Hematopoietic multipotent progenitor cell treated with erythropoietin and hydrocortisone succinate and interleukin-3 and kit ligand, for 6 days (in vitro differentiated cells): ENCODE measurements around the gene SEPTIN8.

Source experiments
- DNase-seq: peaks from one replicate; pipeline ENCODE4 v3.0.0-alpha.2; 2015

The SEPTIN8 gene

DNA sequence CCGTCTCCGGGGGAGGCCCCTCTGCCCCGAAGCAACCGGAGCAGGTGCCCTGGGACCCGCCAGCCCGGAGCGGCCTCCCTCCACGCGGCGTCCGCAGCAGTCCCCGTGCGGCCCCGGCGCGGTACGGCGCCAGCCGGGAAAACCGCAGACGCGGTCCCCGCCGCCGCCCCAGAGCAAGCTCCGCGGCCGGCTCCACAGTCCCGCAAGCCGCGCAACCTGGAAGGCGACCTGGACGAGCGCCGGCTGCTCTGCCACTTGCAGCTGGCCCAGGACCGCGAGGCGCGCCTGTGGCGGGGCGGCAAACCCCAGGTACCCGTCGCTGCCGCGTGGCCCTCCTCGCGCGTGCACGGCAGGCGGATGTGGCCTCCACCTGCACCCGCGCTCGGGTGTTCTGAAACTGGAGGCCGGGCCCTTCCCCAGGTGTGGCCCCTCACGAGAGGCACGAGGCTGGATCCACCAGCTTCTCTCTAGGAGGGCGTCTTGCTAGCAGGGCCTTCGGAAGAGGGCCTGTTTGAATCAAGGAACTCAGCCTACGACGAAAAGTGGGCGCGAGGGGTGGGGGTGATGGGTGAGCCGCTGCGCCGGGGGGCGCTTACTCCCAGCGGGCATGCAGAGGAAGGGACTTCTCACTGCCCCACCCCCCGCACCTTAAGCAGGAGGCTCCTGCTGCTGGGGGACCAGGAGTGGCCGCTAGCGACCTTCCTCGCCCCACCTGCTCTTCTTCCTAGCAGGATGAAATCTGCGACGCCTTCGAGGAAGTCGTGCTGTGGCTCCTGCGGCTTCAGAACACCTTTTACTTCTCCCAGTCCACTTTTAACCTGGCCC is 29.2 kb downstream of the SEPTIN8 start:
- DNase-seq = no peak

DNA sequence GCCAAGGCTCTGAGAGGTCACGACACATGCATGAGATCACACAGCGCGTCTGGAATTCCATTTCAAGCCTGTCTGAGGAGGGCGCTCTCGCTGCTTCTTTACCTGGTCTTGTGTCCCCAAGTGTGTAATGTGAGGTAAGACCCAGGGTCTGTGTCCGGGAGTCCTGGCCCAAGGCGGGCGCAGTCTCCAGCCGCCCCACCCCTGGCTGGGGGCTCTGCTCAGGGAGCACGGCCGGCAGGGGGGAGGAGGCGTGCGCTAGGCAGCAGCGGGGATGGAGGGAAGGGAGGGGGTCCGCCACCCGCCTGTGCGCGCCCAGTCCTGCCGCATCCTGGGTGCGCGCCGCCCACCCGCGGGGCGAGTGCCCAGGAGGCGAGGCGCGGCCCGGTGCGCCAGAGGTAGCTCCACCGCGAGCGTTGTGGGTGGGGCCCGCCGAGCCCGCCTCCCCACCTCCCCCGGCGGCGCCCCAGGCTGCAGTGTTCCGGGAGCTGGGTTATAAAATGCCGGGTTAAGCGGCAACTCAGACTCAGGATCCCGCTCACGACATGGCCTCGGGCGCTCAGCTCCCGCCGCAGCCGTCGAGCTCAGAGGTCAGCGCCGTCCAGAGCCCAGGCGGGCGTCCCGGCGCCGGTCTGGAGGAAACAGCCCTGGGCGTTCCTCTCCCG is 30.0 kb downstream of the SEPTIN8 start, which contains the start of gene CCNI2:
Gene CCNI2 (plus strand): TSS at position 473 of the 662 bp plus-strand sequence. CDS start 70 bp downstream, at position 543.
- DNase-seq = peak; percentile 59

DNA sequence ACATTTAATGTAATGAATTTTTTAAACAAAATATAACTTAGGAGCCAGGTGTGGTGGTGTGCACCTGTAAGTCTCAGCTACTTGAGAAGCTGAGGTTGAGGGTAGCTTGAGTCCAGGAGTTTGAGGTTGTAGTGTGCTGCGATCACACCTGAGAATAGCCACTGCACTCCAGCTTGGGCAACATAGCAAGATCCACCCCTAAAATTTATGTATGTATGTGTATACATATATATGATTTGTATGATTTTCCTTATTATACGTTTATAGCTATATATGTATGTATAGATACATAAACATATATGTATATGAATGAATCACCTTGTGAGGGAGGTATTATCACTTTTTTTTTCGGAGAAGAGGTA is 30.5 kb downstream of the SEPTIN8 start:
- no peak for DNase-seq

DNA sequence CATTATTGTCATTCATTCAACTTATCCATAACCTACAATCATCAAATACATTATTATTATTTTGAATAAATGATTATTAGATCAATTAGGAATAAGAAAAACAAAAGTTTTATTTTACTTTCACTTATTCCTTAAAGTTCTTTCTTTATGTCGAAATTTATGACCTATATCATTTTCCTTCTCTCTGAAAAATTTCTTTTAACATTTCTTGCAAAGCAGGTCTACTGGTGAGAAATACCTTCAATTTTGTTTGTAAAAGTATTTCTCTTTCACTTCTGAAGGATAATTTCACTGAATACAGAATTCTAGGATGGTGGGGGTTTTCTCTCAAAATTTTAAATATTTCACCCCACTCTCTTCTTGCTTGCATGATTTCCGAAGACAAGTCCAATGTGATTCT is 32.4 kb downstream of the SEPTIN8 start:
- no peak for DNase-seq

DNA sequence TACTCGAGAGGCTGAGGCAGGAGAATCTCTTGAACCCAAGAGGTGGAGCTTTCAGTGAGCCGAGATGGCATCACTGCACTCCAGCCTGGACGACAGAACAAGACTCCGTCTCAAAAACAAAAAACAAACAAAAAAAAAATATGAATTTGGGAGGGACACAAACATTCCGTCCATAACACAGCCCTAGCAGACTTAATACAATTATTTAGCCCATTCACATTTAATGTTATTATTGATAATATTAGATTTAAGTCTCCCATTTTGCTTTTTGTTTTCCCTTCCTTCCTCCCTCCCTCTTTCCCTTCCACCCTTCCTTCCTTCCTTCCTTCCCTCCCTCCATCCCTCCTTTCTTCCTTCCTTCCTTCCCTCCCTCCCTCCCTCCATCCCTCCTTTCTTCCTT is 34.4 kb downstream of the SEPTIN8 start:
- no peak for DNase-seq

DNA sequence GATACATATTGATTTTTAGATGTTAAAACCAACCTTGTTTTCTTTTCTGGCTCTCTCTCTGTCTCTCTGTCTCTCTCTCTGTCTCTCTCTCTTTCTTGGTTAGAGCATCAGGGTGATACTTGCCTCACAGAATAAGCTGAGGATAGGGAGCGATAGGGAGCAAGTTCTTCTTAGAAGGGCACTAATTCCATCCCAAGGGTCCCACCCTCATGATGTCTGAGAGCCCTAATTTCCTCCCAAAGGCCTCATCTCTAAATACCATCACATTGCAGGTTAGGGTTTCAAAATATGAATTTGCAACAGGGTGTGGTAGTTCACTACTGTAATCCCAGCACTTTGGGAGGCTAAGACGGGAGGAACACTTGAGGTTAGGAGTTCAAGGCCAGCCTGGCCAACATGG is 34.9 kb downstream of the SEPTIN8 start:
- DNase-seq = no peak

DNA sequence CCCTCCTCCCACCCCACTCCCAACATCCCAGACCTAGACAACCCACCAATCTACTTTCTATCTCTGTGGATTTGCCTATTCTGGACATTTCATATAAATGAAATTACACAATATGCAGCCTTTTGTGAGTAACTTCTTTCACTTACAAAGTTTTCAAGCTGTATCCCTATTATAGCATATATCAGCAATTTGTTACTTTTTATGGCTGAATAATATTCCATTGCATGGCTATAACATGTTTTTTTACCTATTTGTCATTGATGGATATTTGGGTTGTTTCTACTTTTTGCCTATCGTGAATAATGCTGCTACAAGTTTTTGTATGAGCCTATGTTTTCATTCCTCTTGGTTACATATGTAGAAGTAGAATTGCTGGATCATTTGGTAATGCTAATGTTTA is 37.8 kb downstream of the SEPTIN8 start:
- DNase-seq = no peak

DNA sequence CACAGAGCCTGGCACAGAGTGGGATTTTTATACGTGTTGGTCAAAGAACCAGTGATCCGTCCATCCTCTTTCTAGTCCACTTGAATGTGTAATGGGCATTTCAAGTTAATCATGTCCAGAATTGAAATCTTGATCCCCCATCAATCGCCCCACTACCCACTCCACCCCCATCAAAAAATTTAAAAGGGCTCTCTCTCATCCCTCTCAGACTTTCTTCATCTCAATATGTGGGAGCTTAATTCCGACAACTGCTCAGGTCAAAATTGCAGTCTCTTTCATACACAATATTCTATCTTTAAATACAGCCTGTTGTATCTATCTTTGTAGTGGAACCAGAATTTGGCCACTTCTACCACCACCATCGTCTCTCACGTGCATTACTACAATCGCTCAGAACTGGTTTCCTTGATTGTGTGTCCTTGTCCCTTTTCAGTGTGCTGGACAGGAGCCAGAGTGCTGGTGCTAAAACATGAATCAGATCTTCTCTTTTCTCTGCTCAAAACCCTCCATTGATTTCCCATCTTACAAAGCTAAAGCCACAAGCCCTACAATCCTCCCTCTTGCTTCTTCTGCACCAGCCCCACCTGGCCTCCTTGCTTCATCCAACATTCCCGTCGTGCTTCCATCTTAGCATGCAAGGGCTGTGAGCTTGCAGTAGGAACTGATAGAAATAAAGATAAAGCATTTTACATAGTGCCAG is 38.9 kb downstream of the SEPTIN8 start:
- DNase-seq = no peak

DNA sequence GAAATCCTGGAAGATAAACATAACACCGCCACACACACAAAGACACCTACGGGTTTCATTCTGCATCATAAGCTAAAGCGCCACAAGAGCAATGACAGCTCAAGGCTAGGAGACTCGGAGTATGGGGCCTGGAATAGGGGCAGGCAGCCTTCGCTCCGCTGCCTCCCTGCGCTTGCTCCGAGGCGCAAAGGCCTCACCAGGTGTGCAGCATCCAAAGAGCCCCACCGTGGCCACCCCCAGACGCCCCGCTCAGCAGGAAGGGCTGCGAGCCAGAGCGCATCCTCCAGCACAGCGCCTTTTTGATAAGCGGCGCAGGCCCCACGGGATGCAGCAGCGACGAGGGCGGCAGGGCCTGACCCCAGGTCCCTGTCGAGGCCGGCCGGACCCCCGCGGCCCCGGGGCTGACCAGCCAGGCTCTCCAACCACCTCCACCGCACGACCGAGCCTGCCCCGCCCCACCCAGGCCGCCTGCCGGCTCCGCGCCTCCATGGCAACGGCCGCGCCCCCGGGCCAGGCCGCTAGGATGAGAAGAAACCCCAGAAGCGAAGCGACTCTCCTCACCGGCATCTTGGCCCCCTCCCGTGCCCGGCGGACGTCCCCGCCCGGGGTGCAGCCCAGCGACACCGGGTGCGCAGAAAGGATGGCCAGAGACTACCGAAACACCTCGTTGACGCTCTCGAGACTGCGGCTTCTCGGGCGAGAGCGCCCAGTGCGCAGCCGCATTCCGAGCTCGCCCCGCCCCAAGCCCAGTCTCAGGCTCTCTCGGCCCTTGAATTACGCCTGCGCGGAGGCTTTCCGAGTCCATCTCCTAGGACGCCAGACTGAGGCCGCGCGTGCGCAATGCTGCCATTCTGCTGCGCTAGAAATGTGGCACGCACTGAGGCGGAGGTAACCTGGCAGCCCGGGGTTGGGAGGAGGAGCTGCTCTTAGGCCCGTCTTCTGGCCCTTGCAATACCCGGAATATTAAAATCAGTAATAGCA is 39.9 kb downstream of the SEPTIN8 start, which contains the start of gene KIF3A:
Gene KIF3A (minus strand): TSS at position 694 of the 981 bp plus-strand sequence. CDS start 127 bp downstream, at position 567.
- DNase-seq = peak; percentile 99

DNA sequence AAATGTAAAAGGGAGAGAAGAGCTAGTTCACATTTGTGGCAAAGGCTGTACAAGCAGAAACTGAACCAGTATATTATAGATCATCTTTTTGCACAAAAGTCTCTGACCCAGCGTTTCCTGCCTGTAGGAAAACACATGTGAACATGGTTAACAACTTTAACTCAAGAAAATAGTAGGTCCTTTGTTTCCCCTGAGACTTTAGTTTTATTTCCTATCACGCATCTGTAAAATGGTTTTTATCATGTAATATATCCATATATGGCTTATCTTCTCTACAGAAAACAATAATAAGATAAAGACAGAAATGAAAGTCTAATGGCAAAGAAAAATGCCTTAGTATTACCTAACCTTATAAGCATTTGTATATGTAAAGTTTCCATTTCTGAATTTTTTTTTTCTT is 42.4 kb downstream of the SEPTIN8 start:
- DNase-seq = no peak

DNA sequence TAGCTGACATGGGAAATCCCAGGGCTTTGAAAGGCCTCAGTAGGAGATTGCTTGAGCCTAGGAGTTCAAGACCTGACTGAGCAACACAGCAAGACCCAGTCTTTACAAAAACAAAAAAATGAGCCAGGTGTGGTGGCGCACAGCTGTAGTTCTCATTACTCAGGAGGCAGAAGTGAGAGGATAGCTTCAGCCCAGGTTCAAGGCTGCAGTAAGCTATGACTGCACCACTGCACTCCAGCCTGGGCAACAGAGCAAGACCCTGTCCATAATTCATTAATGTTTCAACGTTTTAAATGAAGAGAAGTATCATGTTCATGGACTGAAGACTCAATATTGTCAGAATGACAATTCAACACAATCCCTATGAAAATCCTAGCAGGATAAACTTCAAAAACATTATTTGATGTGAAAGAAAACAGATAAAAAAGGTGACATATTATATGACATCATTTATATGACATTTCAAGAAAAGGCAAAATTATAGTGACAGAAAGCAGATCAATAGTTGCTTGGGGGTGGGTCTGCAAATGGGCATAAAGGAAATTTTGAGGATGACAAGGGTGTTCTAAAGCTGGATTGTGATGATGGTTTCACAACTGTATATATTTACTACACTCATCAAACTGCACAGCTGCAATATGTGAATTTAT is 43.4 kb downstream of the SEPTIN8 start:
- DNase-seq = no peak

DNA sequence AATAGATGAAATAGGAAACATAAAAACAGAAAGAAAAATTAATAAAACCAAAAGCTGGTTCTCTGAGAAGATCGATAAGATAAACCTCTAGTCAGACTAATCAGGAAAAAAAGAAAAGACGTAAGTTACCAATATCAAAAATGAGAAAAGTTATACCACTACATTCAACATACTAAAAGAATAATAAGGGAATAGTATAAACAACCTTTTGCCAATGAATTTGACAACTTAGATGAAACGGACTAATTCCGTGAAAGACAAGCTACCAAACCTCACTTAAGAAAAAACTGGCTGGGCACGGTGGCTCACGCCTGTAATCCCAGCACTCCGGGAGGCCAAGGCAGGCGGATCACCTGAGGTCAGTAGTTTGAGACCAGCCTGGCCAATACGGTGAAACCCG is 47.1 kb downstream of the SEPTIN8 start:
- no peak for DNase-seq

DNA sequence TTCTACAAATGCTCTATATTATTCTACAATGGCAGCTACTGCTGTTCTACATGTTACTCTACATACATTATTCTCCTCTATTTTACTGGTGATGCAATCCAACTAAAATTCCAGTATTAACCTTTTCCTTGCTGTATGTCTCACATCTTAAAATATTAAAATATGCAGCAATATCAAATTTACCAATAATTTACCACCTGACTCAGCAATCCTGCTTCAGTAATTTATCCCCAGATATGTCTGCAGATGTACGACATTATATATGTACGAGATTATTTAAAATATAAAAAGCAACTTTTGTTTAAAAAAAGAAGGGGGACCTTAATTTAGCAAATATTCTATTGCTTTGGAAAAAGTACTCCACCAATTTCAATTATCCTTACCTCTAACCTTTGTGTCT is 51.3 kb downstream of the SEPTIN8 start:
- DNase-seq = no peak

DNA sequence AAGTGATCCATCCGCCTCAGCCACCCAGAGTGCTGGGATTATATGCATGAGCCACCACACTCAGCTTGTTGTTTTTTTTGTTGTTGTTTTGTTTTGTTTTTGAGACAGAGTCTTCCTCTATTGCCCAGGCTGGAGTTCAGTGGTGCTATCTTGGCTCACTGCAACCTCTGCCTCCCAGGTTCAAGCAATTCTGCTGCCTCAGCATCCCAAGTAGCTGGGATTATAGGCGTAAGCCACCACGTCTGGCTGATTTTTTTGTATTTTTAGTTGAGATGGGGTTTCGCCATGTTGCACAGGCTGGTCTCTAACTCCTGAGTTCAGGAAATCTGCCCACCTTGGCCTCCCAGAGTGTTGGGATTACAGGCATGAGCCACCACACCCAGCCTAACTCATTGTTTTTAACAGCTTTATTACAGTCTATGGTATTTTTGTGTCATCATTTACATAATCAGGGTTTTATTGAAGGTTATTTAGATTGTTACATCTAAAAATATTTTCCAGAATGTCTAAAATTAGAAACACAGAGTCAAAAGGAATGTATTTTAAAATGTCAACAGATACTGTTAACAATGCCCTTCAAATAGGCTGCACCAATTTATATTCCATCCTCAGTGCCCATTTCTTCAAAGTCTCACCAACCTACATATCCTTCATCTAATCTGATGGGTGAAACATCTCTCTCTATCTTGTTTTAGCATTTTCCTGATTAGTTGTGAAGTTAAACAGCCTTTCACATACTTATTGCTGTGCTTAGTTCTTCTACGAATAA is 58.3 kb downstream of the SEPTIN8 start:
- DNase-seq = no peak

DNA sequence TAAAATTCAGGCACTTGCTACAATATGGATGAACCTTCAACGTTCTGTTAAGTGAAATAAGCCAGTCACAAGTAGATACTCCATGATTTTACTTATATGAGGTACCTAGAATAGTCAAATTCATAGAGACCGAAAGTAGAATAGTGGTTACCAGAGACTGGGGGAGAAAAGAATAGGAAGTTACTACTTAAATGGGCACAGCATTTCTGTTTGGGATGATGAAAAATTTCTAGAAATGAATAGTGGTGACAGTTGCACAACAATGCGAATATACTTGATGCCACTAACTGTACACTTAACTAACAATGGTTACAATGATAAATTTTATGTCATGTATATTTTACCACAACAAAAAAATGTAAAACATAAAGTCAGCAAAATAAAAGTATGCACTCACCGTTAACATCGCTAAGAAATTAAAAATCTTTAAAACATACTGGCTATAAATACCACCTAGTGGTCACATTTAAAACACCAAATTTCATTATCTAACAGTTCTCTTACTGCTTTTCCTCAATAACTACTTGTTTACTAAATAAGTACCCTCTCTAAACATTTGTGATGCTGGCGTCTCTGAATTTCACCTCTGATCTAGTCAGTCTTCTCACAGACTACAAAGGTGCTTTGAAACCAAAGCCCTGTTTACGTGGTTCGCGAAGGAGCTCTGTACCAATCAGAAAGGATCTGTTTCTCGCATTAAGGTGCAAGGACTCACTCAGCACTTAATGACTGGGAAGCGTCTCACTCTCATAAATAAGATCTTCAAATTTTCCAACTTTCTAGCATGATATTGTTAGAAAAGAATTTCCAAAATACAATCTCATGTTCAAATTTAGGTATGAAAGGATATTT is 62.4 kb downstream of the SEPTIN8 start:
- DNase-seq = peak; percentile 64

DNA sequence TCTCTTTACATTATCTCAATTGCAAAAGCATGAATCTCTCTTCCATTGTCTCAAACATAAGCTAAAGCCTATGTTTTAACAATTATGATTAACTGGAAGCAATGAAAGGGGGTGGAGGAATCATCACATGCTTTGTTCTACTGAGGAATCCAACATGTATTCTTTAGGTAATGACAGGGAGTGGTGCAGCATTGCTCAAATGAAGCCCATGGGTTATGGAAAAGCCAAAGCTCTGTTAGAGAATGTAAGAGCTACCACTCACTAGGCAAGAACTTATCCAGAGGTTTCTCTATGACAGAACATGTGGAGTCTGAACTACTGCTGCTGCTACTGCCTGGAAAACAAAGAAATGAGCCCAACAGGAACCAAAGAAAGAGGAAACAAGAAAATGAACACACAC is 68.4 kb downstream of the SEPTIN8 start:
- DNase-seq = no peak

DNA sequence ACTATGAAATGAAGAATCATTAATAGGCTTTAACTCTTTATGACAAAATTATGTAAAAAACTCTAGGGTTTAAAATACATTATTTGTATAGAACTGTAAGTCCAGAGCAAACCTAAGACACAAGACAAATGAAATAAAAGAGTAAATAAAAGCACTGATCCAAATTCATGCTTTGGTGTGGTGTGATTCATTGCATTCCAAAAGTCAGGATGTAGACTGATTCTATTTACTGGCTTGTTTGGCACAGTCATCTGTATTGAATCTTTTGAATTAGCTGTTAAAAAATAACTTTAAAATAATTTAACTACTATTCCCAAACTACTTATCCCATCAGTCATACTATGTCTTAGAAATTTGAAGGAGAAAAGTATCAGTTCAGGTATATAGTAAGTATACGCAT is 72.2 kb downstream of the SEPTIN8 start:
- no peak for DNase-seq
